Measurements from ENCODE around the gene SH3D19.

- TF ChIP-seq, protein P1, sequence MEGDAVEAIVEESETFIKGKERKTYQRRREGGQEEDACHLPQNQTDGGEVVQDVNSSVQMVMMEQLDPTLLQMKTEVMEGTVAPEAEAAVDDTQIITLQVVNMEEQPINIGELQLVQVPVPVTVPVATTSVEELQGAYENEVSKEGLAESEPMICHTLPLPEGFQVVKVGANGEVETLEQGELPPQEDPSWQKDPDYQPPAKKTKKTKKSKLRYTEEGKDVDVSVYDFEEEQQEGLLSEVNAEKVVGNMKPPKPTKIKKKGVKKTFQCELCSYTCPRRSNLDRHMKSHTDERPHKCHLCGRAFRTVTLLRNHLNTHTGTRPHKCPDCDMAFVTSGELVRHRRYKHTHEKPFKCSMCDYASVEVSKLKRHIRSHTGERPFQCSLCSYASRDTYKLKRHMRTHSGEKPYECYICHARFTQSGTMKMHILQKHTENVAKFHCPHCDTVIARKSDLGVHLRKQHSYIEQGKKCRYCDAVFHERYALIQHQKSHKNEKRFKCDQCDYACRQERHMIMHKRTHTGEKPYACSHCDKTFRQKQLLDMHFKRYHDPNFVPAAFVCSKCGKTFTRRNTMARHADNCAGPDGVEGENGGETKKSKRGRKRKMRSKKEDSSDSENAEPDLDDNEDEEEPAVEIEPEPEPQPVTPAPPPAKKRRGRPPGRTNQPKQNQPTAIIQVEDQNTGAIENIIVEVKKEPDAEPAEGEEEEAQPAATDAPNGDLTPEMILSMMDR (IDR thresholded peaks at IDR 0.05) = no peak
- TF ChIP-seq POLR2A (IDR thresholded peaks at IDR 0.05) (peak in 1 of 2 donors; percentile 3), EP300 (IDR thresholded peaks at IDR 0.05) (no peak)
These were observed 97.7 kb downstream of the SH3D19 start for GRCh38 chr4:151227731-151228130.
